22Rv1 (cell line): Measurements from ENCODE around the gene RRAS2.
"Not testable (repeated sequence)": the region's sequence is repeated elsewhere in the genome, so short reads cannot be mapped to it uniquely, and the experiment has no call there.

ENCODE experiments used
- H3K27ac ChIP-seq: fragments of 450-650 bp; 2 replicates; pipeline ENCODE4 v1.5.1; 2017
- ZFX ChIP-seq: fragments of 450-650 bp; IDR thresholded peaks from 2 replicates; pipeline ENCODE4 v1.6.1; 2017; ENCODE audit warnings: antibody characterized with exemption, borderline replicate concordance
- TF ChIP-seq, protein P1 (sequence below): fragments of 450-650 bp; IDR thresholded peaks from 2 replicates; pipeline ENCODE4 v1.5.1; 2017; ENCODE audit warnings: mild to moderate bottlenecking

RRAS2 gene

DNA sequence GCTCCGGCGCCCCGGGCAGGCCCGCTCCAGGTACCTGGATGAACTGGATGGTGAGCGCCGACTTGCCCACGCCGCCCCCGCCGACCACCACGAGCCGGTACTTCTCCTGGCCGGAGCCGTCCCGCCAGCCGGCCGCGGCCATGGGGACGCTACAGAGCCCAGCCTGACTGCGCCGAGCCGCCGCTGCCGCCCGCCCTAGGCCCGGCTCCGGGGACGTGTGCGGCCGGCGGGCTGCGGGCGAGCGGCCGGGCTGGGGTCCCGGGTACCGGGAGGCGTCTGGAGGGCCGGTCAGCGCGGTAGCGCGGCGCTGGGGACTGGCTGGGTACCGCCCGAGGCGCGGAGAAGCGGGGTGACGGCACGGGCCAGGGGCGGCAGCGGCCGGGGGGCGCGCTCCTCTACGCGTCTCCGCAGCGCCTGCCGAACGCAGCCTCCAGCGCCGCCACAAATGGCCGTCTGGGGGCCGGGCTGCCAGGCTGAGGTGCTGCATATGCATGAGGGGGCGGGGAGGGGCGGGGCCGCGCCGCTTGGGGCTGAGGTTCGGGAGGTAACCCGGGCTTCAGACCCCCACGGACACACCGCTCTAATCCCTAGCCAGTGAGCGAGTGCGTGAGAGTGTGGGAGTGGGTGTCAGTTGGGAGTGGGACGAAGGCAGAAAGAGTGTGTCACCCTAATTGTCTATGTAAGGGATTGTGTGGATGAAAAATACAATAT lies at the start of gene RRAS2:
TSS of gene RRAS2 (minus strand) at position 455 of the 711 bp plus-strand sequence. CDS start at position 142, 313 bp downstream.
- peak within 1 kb of the TSS; percentile 31 for H3K27ac ChIP-seq
- TF ChIP-seq, protein P1, sequence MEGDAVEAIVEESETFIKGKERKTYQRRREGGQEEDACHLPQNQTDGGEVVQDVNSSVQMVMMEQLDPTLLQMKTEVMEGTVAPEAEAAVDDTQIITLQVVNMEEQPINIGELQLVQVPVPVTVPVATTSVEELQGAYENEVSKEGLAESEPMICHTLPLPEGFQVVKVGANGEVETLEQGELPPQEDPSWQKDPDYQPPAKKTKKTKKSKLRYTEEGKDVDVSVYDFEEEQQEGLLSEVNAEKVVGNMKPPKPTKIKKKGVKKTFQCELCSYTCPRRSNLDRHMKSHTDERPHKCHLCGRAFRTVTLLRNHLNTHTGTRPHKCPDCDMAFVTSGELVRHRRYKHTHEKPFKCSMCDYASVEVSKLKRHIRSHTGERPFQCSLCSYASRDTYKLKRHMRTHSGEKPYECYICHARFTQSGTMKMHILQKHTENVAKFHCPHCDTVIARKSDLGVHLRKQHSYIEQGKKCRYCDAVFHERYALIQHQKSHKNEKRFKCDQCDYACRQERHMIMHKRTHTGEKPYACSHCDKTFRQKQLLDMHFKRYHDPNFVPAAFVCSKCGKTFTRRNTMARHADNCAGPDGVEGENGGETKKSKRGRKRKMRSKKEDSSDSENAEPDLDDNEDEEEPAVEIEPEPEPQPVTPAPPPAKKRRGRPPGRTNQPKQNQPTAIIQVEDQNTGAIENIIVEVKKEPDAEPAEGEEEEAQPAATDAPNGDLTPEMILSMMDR: 0 out of 2 replicates have a peak, but pooled peaks have one; percentile 5
- TF ChIP-seq ZFX: no peak

DNA sequence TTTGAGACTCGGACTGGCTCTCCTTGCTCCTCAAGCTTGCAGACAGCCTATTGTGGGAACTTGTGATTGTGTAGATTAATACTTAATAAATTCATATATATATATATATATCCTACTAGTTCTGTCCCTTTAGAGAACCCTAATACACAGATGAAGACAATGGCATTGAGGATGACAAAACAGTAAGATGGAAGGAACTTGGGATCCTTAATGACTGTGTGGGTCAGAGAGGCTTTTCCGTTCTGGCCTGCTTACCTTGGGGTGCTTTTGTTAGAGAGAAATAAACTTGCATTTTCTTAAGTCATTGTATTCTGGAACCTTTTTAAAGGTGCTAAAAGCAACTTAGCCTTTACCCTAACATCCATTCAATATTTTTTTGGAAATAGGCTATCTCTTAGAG lies 49.6 kb upstream of the RRAS2 start:
- H3K27ac ChIP-seq: no peak overlapping the region
- TF ChIP-seq, protein P1: no peak
- TF ChIP-seq ZFX: no peak

DNA sequence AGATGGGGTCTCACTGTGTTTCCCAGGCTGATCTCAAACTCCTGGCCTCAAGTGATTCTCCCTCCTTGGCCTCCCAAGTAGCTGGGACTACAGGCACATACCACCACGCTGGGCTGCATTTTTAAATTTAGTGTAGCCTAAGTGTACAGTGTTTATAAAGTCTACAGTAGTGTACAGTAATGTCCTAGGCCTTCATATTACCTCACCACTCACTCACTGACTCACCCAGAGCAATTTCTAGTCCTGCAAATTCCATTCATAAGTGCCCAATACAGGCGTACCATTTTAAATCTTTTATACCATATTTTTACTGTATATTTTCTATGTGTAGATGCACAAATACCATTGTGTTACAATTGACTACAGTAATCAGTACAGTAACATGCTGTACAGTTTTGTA lies 47.1 kb upstream of the RRAS2 start:
- H3K27ac ChIP-seq: not testable (repeated sequence)

DNA sequence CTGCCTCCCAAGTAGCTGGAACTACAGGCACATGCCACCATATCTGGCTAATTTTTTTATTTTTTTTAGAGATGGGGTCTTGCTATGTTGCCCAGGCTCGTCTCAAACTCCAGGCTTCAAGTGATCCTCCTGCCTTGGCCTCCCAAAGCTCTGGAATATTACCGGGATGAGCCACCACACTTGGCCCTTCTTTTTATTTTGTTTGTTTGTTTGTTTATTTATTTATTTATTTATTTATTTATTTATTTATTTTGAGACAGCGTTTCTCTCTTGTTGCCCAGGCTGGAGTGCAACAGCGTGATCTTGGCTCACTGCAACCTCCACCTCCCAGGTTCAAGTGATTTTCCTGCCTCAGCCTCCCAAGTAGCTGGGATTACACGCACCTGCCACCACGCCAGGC lies 44.5 kb upstream of the RRAS2 start:
- not testable (repeated sequence) for H3K27ac ChIP-seq

DNA sequence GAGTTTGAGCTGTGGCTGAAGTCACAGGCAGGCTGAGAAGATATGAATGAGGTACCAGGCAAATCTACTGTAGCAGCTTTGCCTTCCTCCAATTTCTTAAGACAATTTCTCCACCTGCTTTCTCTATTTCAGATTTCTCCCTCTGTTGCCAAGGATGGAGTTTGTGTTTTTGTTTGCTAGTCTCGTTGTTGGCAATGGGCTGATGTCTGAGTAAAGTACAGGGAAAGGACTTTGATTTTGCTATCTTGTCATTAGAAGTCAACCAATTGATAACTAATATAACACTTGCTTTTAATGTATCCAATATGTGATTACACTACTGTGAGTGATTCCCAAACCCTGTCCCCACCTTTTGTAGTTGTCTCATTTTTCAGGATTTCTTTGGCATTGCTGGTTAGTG lies 40.1 kb upstream of the RRAS2 start:
- no peak for TF ChIP-seq ZFX
- TF ChIP-seq, protein P1: no peak
- H3K27ac ChIP-seq: no peak overlapping the region

DNA sequence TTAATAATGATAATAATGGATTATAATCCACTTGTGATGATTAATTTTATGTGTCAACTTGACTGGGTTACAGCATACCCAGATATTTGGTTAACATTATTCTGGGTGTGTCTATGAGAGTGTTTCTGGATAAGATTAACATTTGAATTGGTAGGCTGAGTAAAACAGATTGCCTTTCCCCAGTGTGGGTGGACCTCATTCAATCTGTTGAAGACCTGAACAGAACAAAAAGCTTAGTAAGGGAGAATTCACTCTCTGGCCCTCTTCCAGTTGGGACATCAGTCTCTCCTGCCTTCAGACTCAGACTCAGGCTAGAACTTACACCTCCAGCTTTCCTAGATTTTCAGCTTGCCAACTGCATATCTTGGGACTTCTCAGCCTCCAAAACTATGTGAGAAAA lies 37.3 kb upstream of the RRAS2 start:
- no peak overlapping the region for H3K27ac ChIP-seq
- TF ChIP-seq, protein P1: no peak
- no peak for TF ChIP-seq ZFX

DNA sequence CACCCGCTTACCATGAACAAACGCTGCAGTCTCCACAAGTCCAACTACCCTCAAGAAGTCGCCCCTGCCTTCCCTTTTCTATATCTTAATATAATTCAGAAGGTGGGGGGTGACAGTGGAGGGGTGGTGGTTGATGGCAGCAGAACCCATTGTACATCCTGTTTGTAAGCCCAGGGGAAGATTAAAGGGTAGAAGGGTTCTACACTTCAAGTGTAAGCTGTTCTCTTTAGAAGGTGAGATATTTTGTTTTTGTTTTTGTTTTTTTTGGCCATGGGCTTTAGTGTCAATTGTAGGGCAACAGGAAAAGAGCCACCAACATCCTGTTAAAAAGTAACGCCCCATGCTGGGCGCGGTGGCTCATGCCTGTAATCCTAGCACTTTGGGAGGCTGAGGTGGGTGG lies 34.9 kb upstream of the RRAS2 start:
- TF ChIP-seq, protein P1: no peak
- TF ChIP-seq ZFX: no peak
- no peak overlapping the region for H3K27ac ChIP-seq

DNA sequence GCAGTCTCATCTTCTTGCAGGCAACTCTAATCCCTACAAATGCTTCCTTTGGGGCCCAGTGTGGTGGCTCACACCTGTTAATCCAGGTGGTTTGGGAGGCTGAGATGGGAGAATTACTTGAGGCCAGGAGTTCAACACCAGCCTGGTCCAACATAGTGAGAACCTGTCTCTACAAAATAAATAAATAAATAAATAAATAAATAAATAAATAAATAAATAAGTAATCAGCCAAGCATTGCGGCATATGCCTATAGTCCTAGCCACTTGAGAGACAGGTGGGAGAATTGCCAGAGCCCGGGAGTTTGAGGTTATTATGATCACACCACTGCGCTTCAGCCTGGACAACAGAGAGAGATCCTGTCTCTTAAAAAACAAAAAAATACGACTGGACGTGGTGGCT lies 34.1 kb upstream of the RRAS2 start:
- H3K27ac ChIP-seq: no peak overlapping the region

More for the DNA sequence above, 34.1 kb upstream of the RRAS2 start:
- TF ChIP-seq, protein P1: no peak
- no peak for TF ChIP-seq ZFX
